ENCODE data around the gene CELF5. TPM values are rescaled to one million over a fixed set of nuclear protein-coding genes. Genes with fewer than 3 reads are reported as not detected.
"Not testable (repeated sequence)": the region's sequence is repeated elsewhere in the genome, so short reads cannot be mapped to it uniquely, and the experiment has no call there.

Gene CELF5
- total RNA-seq, 2 donors from 2014 or later: 0.36 to 0.80 TPM

DNA sequence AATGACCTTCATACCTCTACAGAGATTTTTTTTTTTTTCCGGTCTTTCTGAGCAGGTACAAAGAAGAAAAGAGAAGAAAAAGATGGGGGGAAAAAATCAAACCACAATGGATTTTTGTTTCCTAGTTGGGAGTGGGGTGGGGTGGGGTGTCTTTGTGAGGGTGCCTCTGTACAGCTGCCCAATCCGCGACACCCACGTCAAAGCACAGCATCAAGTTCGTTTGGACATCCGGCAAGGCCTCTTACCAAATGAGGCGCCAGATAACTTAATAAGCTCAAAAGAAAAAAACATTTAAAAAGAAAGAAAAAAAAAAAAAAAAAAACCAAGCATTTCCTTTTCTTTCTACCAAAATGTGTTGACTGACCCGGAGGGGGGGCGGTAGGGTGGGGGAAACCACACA is 71.6 kb downstream of the CELF5 start:
- intact Hi-C loops (cut with DNase I): no loop called here
- TF ChIP-seq POLR2AphosphoS5 (IDR thresholded peaks at IDR 0.05): no peak
- no peak for TF ChIP-seq POLR2A (IDR thresholded peaks at IDR 0.05)
- TF ChIP-seq, protein P1, sequence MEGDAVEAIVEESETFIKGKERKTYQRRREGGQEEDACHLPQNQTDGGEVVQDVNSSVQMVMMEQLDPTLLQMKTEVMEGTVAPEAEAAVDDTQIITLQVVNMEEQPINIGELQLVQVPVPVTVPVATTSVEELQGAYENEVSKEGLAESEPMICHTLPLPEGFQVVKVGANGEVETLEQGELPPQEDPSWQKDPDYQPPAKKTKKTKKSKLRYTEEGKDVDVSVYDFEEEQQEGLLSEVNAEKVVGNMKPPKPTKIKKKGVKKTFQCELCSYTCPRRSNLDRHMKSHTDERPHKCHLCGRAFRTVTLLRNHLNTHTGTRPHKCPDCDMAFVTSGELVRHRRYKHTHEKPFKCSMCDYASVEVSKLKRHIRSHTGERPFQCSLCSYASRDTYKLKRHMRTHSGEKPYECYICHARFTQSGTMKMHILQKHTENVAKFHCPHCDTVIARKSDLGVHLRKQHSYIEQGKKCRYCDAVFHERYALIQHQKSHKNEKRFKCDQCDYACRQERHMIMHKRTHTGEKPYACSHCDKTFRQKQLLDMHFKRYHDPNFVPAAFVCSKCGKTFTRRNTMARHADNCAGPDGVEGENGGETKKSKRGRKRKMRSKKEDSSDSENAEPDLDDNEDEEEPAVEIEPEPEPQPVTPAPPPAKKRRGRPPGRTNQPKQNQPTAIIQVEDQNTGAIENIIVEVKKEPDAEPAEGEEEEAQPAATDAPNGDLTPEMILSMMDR (IDR thresholded peaks at IDR 0.05): no peak
- Histone ChIP-seq H3K4me3 (no peak overlapping the region), H3K9me3 (no peaks in the 10 kb centered on the region), H3K27me3 (replicated peaks; ENCODE audit: insufficient read depth) (no peaks in the 10 kb centered on the region), H3K4me1 (replicated peaks) (no peaks in the 10 kb centered on the region), H3K36me3 (no peaks in the 10 kb centered on the region), H3K27ac (no peak overlapping the region)
- WGBS: 52% methylated on average over 9 of the region's 9 CpGs
- DNase-seq (ENCODE audit: low spot score): no peak

GRCh38 chr19:3296446-3296845 is 72.0 kb downstream of the CELF5 start:
- H3K4me1 ChIP-seq (replicated peaks): no peaks in the 10 kb centered on the region
- intact Hi-C loops (cut with DNase I): no loop called here
- H3K27ac ChIP-seq: no peak overlapping the region
- H3K9me3 ChIP-seq: no peaks in the 10 kb centered on the region
- WGBS: 77% methylated on average over 19 of the region's 19 CpGs
- no peaks in the 10 kb centered on the region for H3K36me3 ChIP-seq
- no peak for TF ChIP-seq POLR2A (IDR thresholded peaks at IDR 0.05)
- no peak for TF ChIP-seq POLR2AphosphoS5 (IDR thresholded peaks at IDR 0.05)
- TF ChIP-seq, protein P1 (IDR thresholded peaks at IDR 0.05): no peak
- no peaks in the 10 kb centered on the region for H3K27me3 ChIP-seq (replicated peaks; ENCODE audit: insufficient read depth)
- no peak overlapping the region for H3K4me3 ChIP-seq
- DNase-seq (ENCODE audit: low spot score): no peak

GRCh38 chr19:3298853-3299449 is 74.5 kb downstream of the CELF5 start:
- H3K27me3 ChIP-seq (replicated peaks; ENCODE audit: insufficient read depth): no peaks in the 10 kb centered on the region

GRCh38 chr19:3300566-3300965 is 76.1 kb downstream of the CELF5 start:
- not testable (repeated sequence) for DNase-seq (ENCODE audit: low spot score); H3K4me3 ChIP-seq; H3K36me3 ChIP-seq; H3K27me3 ChIP-seq (replicated peaks; ENCODE audit: insufficient read depth); H3K9me3 ChIP-seq; H3K27ac ChIP-seq; H3K4me1 ChIP-seq (replicated peaks)
- 29% methylated on average over 8 of the region's 8 CpGs for WGBS
- intact Hi-C loops (cut with DNase I): loop anchor here (10.0 kb wide), 1 partner anchor 314 kb away; no protein-coding TSS in a partner anchor

More at GRCh38 chr19:3298853-3299449, 74.5 kb downstream of the CELF5 start:
- no peaks in the 10 kb centered on the region for H3K9me3 ChIP-seq
- H3K4me1 ChIP-seq (replicated peaks): no peaks in the 10 kb centered on the region
- no peak overlapping the region for H3K4me3 ChIP-seq
- no peak overlapping the region for H3K27ac ChIP-seq
- no peak for DNase-seq (ENCODE audit: low spot score)
- 84% methylated on average over 6 of the region's 6 CpGs for WGBS
- intact Hi-C loops (cut with DNase I): no loop called here
- TF ChIP-seq, protein P1 (IDR thresholded peaks at IDR 0.05): no peak
- TF ChIP-seq POLR2A (IDR thresholded peaks at IDR 0.05) (no peak), POLR2AphosphoS5 (IDR thresholded peaks at IDR 0.05) (no peak)
- no peaks in the 10 kb centered on the region for H3K36me3 ChIP-seq

DNA sequence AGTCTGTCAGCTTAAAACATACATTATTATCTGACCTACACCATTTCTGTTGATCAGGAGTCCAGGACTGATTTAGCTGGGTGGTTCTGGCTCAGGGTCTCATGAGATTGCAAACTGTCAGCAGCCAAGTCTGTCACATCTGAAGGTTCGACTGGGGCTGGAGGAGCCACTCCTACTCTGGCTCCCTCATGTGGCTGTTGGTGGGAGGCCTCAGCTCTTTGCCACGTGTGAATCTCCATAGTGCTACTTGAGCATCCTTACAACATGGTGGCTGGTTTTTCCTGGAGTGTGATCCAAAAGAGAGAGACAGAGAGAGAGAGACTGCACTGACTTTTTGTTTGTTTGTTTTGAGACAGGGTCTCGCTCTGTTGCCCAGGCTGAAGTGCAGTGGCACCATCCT is 78.3 kb downstream of the CELF5 start:
- Histone ChIP-seq H3K9me3 (no peaks in the 10 kb centered on the region), H3K4me3 (no peak overlapping the region), H3K36me3 (no peaks in the 10 kb centered on the region), H3K27ac (no peak overlapping the region), H3K4me1 (replicated peaks) (no peaks in the 10 kb centered on the region), H3K27me3 (replicated peaks; ENCODE audit: insufficient read depth) (no peaks in the 10 kb centered on the region)
- no peak for TF ChIP-seq POLR2AphosphoS5 (IDR thresholded peaks at IDR 0.05)
- TF ChIP-seq POLR2A (IDR thresholded peaks at IDR 0.05): no peak
- TF ChIP-seq, protein P1 (IDR thresholded peaks at IDR 0.05): no peak
- no peak for DNase-seq (ENCODE audit: low spot score)
- 73% methylated on average over 3 of the region's 3 CpGs for WGBS
- intact Hi-C loops (cut with DNase I): loop anchor here (10.0 kb wide), 1 partner anchor 312 kb away; no protein-coding TSS in a partner anchor
